22Rv1 (cell line): ENCODE results near the gene HUWE1.

Experiments
- CTCF ChIP-seq: fragments of 450-650 bp; IDR thresholded peaks from 2 replicates; pipeline ENCODE4 v1.5.1; 2017; ENCODE audit warnings: mild to moderate bottlenecking
- ZFX ChIP-seq: fragments of 450-650 bp; IDR thresholded peaks from 2 replicates; pipeline ENCODE4 v1.6.1; 2017; ENCODE audit warnings: antibody characterized with exemption, borderline replicate concordance

- TF ChIP-seq CTCF (no peak), ZFX (no peak)
Measured at GRCh38 chrX:53563324-53563723, 123.2 kb downstream of the HUWE1 start.
